Sigmoid colon (tissue), 4 donors: ENCODE data around the gene AURKB.
"Not testable (repeated sequence)": the region's sequence is repeated elsewhere in the genome, so short reads cannot be mapped to it uniquely, and the experiment has no call there.

Experiments used
- POLR2A ChIP-seq, 2 donors: fragments of 450-650 bp; IDR thresholded peaks; one replicate each; pipeline ENCODE4 v1.6.1; 2016; ENCODE audit warnings: antibody characterized with exemption in 2 of 2, mild to moderate bottlenecking in 2 of 2, moderate library complexity in 2 of 2
- POLR2AphosphoS5 ChIP-seq, 4 donors: sonication (generic); formaldehyde crosslinking; IDR thresholded peaks; one replicate each; pipeline ENCODE4 v1.6.1; 2017; ENCODE audit warnings: antibody characterized with exemption in 4 of 4
- TF ChIP-seq, protein P1 (sequence below), 4 experiments: fragments of 450-650 bp in 3 of 4; fragments of 200-600 bp in 1 of 4; IDR thresholded peaks; one replicate each; pipeline ENCODE4 v1.5.1; 2016 to 2019; ENCODE audit warnings: antibody characterized with exemption in 4 of 4, mild to moderate bottlenecking in 3 of 4, moderate library complexity in 2 of 4

DNA sequence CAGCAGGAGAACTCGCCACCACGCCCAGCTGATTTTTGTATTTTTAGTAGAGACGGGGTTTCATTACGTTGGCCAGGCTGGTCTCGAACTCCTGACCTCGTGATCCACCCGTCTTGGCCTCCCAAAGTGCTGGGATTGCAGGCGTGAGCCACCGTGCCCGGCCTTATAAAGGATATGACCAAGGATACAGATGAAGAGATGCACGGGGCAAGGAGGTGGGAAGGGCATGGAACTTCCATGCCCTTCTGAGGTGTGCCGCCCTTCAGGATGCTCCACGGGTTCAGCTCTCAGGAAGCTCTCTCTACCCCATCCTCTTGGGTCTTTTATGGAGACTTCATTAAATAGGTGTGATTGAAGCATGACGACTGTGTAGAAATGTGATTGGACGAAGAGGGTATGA is 3.6 kb upstream of the AURKB start:
- TF ChIP-seq, protein P1, sequence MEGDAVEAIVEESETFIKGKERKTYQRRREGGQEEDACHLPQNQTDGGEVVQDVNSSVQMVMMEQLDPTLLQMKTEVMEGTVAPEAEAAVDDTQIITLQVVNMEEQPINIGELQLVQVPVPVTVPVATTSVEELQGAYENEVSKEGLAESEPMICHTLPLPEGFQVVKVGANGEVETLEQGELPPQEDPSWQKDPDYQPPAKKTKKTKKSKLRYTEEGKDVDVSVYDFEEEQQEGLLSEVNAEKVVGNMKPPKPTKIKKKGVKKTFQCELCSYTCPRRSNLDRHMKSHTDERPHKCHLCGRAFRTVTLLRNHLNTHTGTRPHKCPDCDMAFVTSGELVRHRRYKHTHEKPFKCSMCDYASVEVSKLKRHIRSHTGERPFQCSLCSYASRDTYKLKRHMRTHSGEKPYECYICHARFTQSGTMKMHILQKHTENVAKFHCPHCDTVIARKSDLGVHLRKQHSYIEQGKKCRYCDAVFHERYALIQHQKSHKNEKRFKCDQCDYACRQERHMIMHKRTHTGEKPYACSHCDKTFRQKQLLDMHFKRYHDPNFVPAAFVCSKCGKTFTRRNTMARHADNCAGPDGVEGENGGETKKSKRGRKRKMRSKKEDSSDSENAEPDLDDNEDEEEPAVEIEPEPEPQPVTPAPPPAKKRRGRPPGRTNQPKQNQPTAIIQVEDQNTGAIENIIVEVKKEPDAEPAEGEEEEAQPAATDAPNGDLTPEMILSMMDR (IDR thresholded peaks at IDR 0.05) = not testable (repeated sequence)
- TF ChIP-seq POLR2A, POLR2AphosphoS5 (IDR thresholded peaks at IDR 0.05): not testable (repeated sequence)
